NK-92 (cell line): Measurements from ENCODE around the gene CTCFL.
"Not testable (repeated sequence)": the region's sequence is repeated elsewhere in the genome, so short reads cannot be mapped to it uniquely, and the experiment has no call there.

Experiments used
- DNase-seq: peaks from one replicate; lab custom pipeline; 2025; ENCODE audit not compliant: unreplicated experiment; lab: John Stamatoyannopoulos, UW

The CTCFL gene

GRCh38 chr20:57509665-57510237 is 15.2 kb downstream of the CTCFL start:
- DNase-seq, result no peak

DNA sequence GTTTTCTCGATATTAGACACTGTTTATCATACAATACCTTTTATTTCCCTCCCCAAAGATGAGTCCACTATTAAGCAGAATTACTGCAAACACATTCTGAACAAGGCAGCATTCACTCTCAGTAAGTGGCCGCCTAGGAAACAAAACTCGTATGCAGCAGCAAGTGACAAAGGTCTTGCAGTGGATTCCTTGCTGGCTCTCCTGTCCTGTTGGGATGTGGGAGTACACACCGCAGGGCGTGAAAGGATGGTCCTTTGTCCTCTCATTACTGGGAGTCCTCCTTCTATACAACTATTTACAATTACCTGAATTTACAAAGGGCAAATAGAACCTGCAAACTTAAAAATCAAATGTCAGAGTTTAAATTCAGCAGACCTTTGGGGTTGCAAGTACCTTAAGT is 16.1 kb downstream of the CTCFL start:
- DNase-seq, result no peak

- DNase-seq, result no peak
Observed at GRCh38 chr20:57508381-57508780, 16.6 kb downstream of the CTCFL start.

- DNase-seq, result no peak
Observed at GRCh38 chr20:57507477-57507876, 17.5 kb downstream of the CTCFL start.

- DNase-seq, result no peak
Observed at GRCh38 chr20:57505979-57506378, 19.0 kb downstream of the CTCFL start.

GRCh38 chr20:57504411-57504810 is 20.5 kb downstream of the CTCFL start:
- no peak for DNase-seq

DNA sequence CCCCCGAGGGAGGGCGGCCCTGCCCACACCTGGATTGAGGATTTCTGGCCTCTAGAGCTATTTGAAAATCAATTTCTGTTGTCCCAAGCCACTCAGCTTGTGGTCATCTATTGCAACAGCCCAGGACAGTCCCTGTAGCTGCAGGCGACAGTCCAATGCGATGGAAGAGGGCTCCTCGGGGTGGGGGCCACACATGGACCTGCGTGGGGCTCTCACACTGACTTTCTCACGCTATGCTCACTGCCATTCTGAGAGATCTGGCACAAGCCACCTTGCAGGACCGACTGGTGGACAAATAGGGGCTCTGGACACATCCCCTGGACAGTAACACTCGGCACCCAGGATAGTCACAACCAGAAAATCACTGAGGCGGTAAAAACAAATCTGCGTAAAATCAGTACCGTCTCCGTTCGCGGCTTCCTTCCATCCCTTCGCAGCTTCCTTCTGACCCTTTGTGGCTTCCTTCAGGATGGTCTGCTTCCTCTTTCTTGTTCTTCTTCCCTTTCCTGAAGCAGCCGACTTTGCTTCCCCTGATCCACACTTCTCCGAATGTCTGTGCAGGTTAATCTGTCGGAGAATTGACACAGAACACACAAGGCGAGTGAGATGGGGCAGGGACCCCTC is 21.8 kb downstream of the CTCFL start:
- DNase-seq, result no peak

DNA sequence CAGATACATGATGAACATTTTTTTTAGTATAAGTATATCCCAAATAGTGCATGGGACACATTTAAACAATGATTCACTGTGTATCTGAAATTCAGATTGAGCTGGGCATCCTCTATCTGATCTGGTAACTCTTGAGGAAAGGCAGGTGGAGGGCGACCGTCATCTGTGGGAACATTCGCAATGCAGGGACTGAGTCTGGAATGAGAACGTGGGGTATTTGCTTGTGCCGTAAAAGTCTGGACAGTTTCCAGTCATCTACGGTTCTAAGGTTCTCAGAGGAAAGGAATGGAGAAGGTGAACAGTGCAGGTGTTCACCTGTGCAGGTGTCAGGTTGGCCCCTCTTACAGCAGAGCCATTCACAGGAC is 22.6 kb downstream of the CTCFL start:
- no peak for DNase-seq

DNA sequence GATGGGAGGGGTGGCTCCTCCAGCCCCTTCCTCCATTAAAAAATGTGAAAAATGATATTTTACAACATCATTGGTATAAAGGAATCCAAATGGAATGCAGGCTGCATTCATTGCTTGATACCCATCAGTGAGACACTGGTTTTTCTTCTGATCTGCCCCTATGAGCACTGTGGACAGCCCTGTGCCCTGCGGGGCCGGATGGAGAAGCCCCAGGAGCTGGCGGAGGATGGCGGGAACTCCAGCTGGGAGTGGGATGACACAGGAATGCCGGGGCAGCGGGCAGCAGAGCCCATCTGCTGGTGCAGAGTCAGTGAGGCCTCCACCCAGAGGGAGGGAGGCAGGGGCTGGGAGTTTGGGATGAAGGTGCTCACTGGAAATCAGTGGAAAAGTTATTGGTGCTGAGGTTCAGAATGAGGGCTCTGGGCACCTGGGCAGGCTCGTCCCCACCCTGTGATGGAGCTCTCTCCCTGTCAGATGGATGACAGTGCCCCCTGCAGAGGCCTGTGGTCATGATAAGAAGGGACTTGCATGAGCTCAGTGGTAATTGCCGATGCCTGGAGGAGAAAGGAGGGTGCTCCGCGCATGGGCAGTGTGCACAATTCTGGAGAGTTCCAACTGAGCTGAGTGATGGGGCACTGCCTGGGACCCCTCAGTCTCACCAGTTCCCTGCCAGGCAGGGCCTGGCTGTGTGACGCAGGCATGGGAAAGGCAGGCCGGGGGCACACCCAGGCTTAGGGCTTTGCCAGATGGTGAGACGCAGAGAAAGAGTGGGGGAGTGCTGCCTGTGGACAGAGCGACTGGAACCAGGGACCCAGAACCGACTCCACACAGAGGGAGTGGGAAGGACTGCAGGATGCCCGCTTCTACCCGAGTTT is 23.2 kb downstream of the CTCFL start:
- DNase-seq, result no peak

GRCh38 chr20:57500962-57501361 is 24.0 kb downstream of the CTCFL start:
- no peak for DNase-seq

DNA sequence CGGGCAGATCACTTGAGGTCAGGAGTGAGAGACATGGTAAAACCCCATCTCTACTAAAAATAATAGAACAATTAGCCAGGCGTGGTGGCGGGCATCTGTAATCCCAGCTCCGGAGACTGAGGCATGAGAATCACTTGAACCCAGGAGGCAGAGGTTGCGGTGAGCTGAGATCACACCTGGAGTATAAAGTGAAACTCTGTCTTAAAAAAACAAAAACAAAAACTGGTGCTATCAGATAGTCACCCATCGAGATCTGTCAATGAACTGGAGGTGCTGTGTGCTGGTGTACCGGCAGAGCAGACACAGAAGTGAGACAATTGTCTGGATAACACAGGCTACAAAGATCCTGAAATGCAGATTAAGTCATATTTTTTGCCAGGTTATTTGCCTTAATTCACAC is 24.7 kb downstream of the CTCFL start:
- DNase-seq, result no peak

DNA sequence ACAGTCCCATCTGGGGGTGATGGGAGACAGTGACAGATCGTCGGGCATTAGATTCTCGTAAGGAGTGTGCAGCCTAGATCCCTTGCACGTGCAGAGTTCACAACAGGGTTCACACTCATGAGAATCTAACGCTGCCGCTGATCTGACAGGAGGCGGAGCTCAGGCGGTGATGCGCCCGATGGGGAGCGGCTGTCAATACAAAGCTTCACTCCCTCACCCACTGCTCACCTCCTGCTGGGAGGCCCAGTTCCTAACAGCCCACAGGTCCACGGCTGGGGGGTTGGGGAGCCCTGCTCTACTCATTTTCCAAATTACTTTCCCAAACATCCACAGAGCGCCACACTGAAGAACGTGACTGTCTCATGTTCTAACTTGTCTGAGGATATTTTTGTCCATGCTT is 25.3 kb downstream of the CTCFL start:
- no peak for DNase-seq

- no peak for DNase-seq
Observed at GRCh38 chr20:57498425-57499400, 26.2 kb downstream of the CTCFL start.

DNA sequence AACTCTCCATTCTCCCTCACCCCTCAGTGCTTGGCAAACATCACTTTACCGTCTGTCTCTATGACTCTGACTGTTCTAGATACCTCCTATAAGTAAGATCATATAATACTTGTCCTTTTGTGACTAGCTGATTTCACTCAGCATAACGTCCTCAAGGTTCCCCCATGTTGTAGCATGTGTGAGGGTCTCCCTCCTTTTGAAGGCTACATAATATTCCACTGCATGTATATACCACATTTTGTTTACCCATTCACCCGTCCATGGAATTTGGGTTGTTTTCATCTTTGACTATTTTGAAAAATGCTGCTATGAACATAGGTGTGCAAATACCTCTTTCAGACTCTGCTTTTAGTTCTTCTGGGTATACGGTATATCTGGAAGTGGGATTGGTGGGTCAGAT is 28.3 kb downstream of the CTCFL start:
- no peak for DNase-seq

GRCh38 chr20:57495978-57496377 is 29.0 kb downstream of the CTCFL start:
- no peak for DNase-seq

- no peak for DNase-seq
Observed at GRCh38 chr20:57493091-57493615, 31.8 kb downstream of the CTCFL start.

DNA sequence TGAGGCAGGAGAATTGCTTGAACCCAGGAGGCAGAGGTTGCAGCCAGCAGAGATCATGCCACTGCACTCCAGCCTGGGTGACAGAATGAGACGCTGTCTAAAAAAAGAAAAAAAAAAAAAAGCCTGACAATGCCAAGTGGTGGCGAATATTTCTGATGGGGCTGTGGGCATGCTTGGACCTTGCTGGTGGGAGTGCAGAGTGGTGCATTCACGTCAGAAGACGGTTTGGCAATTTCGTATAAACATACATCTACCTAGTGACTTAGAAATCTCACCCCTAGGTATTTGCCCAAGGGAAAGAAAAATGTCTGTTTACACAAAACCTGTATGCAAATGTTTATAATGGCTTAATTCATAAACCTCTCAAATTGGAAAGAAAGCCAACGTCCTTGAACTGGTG is 33.6 kb downstream of the CTCFL start:
- no peak for DNase-seq

DNA sequence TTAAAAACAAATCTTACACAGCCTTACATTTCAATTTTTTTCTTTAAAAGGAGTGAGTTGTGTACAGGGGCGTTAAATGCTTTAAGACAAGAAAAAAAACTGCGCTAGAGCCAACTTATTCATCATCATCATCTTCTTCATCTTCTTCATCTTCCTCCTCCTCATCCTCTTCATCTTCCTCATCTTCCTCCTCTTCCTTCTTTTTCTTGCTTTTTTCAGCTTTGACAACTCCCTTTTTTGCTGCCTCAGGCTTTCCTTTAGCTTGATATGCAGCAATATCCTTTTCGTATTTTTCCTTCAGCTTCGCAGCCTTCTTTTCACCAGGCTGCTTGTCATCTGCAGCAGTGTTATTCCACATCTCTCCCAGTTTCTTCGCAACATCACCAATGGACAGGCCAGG is 36.7 kb downstream of the CTCFL start:
- DNase-seq, result not testable (repeated sequence)

DNA sequence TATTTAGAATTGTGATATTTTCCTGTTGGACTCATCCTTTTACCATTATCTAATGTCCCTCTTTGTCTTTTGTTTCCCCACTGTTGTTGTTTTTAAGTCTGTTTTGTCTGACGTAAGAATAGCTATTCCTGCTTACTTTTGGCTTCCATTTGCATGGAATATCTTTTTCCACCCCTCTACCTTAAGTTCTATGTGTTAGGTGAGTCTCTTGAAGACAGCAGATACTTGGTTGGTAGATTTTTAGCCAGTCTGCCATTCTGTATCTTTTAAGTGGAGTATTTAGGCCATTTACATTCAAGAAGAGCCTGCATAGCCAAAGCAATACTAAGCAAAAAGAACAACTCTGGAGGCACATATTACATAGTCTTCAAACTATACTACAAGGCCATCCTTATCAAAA is 39.2 kb downstream of the CTCFL start:
- no peak for DNase-seq

DNA sequence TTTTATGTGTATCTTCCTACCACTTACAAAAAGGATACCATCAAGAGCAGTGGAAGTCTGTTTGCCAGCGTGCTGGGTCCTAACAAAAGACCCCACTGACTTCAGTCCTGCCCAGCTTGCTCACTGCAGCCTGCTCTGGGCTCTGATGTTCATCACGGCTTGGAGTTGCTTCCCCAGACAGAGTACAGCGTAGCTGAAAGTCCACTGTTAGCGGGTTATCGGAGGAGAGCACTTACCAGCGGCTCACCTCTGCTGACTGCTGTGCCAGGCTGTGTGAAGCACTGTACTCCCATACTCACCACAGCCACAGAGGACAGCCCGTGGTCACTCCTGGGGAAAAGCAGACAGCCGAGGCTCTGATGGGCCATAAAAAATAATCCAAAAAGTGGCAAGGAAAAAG is 40.2 kb downstream of the CTCFL start:
- no peak for DNase-seq
